B cell (primary cell): Measurements from ENCODE around the gene TMEM94. TPM values are rescaled to one million over a fixed set of nuclear protein-coding genes. Genes with fewer than 3 reads are reported as not detected.
"Not testable (repeated sequence)": the region's sequence is repeated elsewhere in the genome, so short reads cannot be mapped to it uniquely, and the experiment has no call there.

Experiments
- ATAC-seq: fragments of 200-7000 bp; cut with Tn5 transposase; one replicate; pipeline ENCODE4 v1.10.0; 2021; ENCODE audit warnings: low read depth, mild to moderate bottlenecking, moderate number of reproducible peaks, moderate library complexity
- CTCF ChIA-PET: fragments of 350-600 bp; sonication (Branson Sonifier 250); formaldehyde crosslinking; loops from one replicate; lab custom pipeline; 2021; ENCODE audit warnings: antibody characterized with exemption, inconsistent platforms; lab: Charles Lee
- POLR2A ChIA-PET: fragments of 350-600 bp; sonication (Branson Sonifier 250); formaldehyde crosslinking; loops from one replicate; lab custom pipeline; 2021; ENCODE audit warnings: antibody characterized with exemption; lab: Charles Lee
- DNase-seq: peaks from one replicate; pipeline ENCODE4 v3.0.0; 2013
- H2AFZ ChIP-seq: 2 replicates; pipeline ENCODE4 v1.6.1; 2012; ENCODE audit warnings: mild to moderate bottlenecking, low read depth, low read length; ENCODE audit not compliant: insufficient read depth, poor library complexity, severe bottlenecking
- H3K27ac ChIP-seq, 2 donors: 1 replicate in 1 of 2; 2 replicates in 1 of 2; pipeline ENCODE4 v1.5.1; 2012 to 2013; ENCODE audit warnings: low read length in 2 of 2, mild to moderate bottlenecking in 2 of 2, moderate library complexity in 1 of 2
- H3K27me3 ChIP-seq, 4 experiments: fragments of 200-600 bp in 1 of 4; sonication (generic) in 1 of 4; replicated peaks in 1 of 4; 1 replicate in 2 of 4; 2 replicates in 2 of 4; pipeline versions ENCODE4 v1.6.1 to v1.7.0; 2013 to 2016; ENCODE audit warnings: low read length in 3 of 4, mild to moderate bottlenecking in 2 of 4, mixed read lengths in 1 of 4, moderate library complexity in 1 of 4; ENCODE audit not compliant: insufficient read depth in 4 of 4, control insufficient read depth in 3 of 4; ENCODE audit errors: control extremely low read depth in 1 of 4
- H3K36me3 ChIP-seq, 2 experiments: replicated peaks in 1 of 2; 1 replicate in 1 of 2; 2 replicates in 1 of 2; pipeline versions ENCODE4 v1.6.1 to v1.7.1; 2013; ENCODE audit warnings: low read length in 1 of 2; ENCODE audit not compliant: insufficient read depth in 2 of 2, control insufficient read depth in 1 of 2; ENCODE audit errors: control extremely low read depth in 1 of 2, extremely low read depth in 1 of 2
- H3K4me1 ChIP-seq, 2 donors: fragments of 200-600 bp in 1 of 2; sonication (generic) in 1 of 2; 1 replicate in 1 of 2; 2 replicates in 1 of 2; pipeline versions ENCODE4 v1.5.1 to v1.6.1; 2013 to 2017; ENCODE audit warnings: low read length in 2 of 2; ENCODE audit not compliant: control insufficient read depth in 2 of 2, insufficient read depth in 2 of 2
- H3K4me2 ChIP-seq: replicated peaks from 2 replicates; pipeline ENCODE3; 2012; ENCODE audit warnings: mild to moderate bottlenecking, low read depth, low read length; ENCODE audit not compliant: poor library complexity, severe bottlenecking
- H3K4me3 ChIP-seq, 5 experiments: fragments of 200-600 bp in 1 of 5; sonication (generic) in 1 of 5; 1 replicate in 3 of 5; 2 replicates in 2 of 5; pipeline versions ENCODE4 v1.5.1 to v1.7.0; 2011 to 2016; ENCODE audit warnings: low read length in 4 of 5, mild to moderate bottlenecking in 4 of 5, low read depth in 2 of 5, control low read depth in 1 of 5, moderate library complexity in 1 of 5; ENCODE audit not compliant: insufficient read depth in 1 of 5; ENCODE audit errors: control extremely low read depth in 1 of 5, extremely low read depth in 1 of 5
- H3K79me2 ChIP-seq: fragments of 200-600 bp; sonication (generic); one replicate; pipeline ENCODE4 v1.6.0; 2016; ENCODE audit warnings: low read length; ENCODE audit not compliant: control insufficient read depth, insufficient read depth
- H3K9ac ChIP-seq: fragments of 200-600 bp; sonication (generic); 2 replicates; pipeline ENCODE4 v1.6.1; 2017; ENCODE audit warnings: mild to moderate bottlenecking, low read length, moderate library complexity
- H3K9me3 ChIP-seq, 3 donors: one replicate each; pipeline versions ENCODE4 v1.6.1 to v1.7.1; 2013; ENCODE audit warnings: low read length in 2 of 3; ENCODE audit not compliant: control insufficient read depth in 2 of 3, insufficient read depth in 1 of 3; ENCODE audit errors: control extremely low read depth in 1 of 3
- H4K20me1 ChIP-seq: 2 replicates; pipeline ENCODE4 v1.6.0; 2012; ENCODE audit warnings: mild to moderate bottlenecking, low read length; ENCODE audit not compliant: insufficient read depth, control insufficient read depth, poor library complexity, severe bottlenecking
- H3K27ac Mint-ChIP-seq: one replicate; pipeline ENCODE4 v1.8.0; 2021; ENCODE audit warnings: mixed read lengths
- H3K27me3 Mint-ChIP-seq: one replicate; pipeline ENCODE4 v1.8.0; 2021; ENCODE audit warnings: mixed read lengths
- H3K4me1 Mint-ChIP-seq: one replicate; pipeline ENCODE4 v1.8.0; 2021; ENCODE audit warnings: mixed read lengths
- H3K4me3 Mint-ChIP-seq: one replicate; pipeline ENCODE4 v1.8.0; 2021; ENCODE audit warnings: mixed read lengths
- H3K9me3 Mint-ChIP-seq: one replicate; pipeline ENCODE4 v1.8.0; 2022; ENCODE audit warnings: mixed read lengths; ENCODE audit not compliant: insufficient read depth
- CTCF ChIP-seq: fragments of 200-600 bp; IDR thresholded peaks from one replicate; pipeline ENCODE4 v1.8.0; 2022; ENCODE audit warnings: antibody characterized with exemption, mild to moderate bottlenecking
- EZH2 ChIP-seq: IDR thresholded peaks from 2 replicates; pipeline ENCODE4 v1.6.1; 2012; ENCODE audit warnings: borderline replicate concordance, low read depth, mild to moderate bottlenecking, moderate library complexity, low read length; ENCODE audit not compliant: insufficient read depth, poor library complexity, severe bottlenecking
- WGBS: methylation state at CpG from one replicate; pipeline ENCODE4 v1.1.5; 2013; ENCODE audit warnings: missing lambda C conversion rate; ENCODE audit not compliant: insufficient coverage; 5-methylcytosine and 5-hydroxymethylcytosine counted together
- intact Hi-C: fragments of 100-400 bp; cut with micrococcal nuclease; formaldehyde crosslinking; loops from one replicate; pipeline ENCODE4 v1.10.0; 2022
- polyA plus RNA-seq: library from polyadenylated mRNA; depleted of rRNA; stranded (reverse); fragments of >200 nt; gene quantifications from 2 replicates; pipeline ENCODE4 v1.2.3, GENCODE V29; 2012
- total RNA-seq, 2 donors: library from RNA; stranded (reverse); fragments of 120-200 nt in 1 of 2; gene quantifications; 1 replicate in 1 of 2; 2 replicates in 1 of 2; pipeline versions ENCODE4 v1.2.3 to v1.2.4, GENCODE V29; 2013 to 2022

Gene TMEM94
- total and polyA plus RNA-seq, 2 donors (not counting 1 experiment from before 2014, with no cell fraction given) = 139 to 158 TPM

GRCh38 chr17:75442168-75443103 is 14.0 kb upstream of the TMEM94 start:
- Mint-ChIP-seq H3K27me3 (no peaks in the 10 kb centered on the region), H3K4me3 (no peak overlapping the region), H3K27ac (no peak overlapping the region), H3K4me1 (no peaks in the 10 kb centered on the region), H3K9me3 (no peaks in the 10 kb centered on the region)
- no peaks in the 10 kb centered on the region for H3K79me2 ChIP-seq
- H3K4me3 ChIP-seq = no peak overlapping the region
- ATAC-seq = no peak
- CTCF ChIA-PET = interaction anchor here (1.3 kb wide), 1 partner anchor 311 kb away, joined by 4 read pairs; no protein-coding TSS in a partner anchor
- no peak overlapping the region for H3K27ac ChIP-seq
- DNase-seq = no peak
- POLR2A ChIA-PET = no interaction called here
- no peak for TF ChIP-seq EZH2
- TF ChIP-seq CTCF = no peak
- H3K4me2 ChIP-seq = no peak overlapping the region
- H2AFZ ChIP-seq = no peak overlapping the region
- no peak overlapping the region for H3K9ac ChIP-seq
- intact Hi-C loops = no loop called here
- H3K9me3 ChIP-seq = no peaks in the 10 kb centered on the region
- H3K4me1 ChIP-seq = no peaks in the 10 kb centered on the region
- no peaks in the 10 kb centered on the region for H4K20me1 ChIP-seq
- no peaks in the 10 kb centered on the region for H3K27me3 ChIP-seq
- no peaks in the 10 kb centered on the region for H3K36me3 ChIP-seq
- WGBS = 100% methylated on average over 1 of the region's 4 CpGs

GRCh38 chr17:75445296-75445695 is 11.1 kb upstream of the TMEM94 start:
- intact Hi-C loops = no loop called here
- ATAC-seq = no peak
- Histone ChIP-seq H3K9me3 (no peaks in the 10 kb centered on the region), H3K9ac (no peak overlapping the region), H3K36me3 (no peaks in the 10 kb centered on the region), H3K4me2 (no peak overlapping the region), H3K79me2 (no peaks in the 10 kb centered on the region), H3K4me1 (no peaks in the 10 kb centered on the region), H2AFZ (no peak overlapping the region), H3K4me3 (no peak overlapping the region), H4K20me1 (no peaks in the 10 kb centered on the region), H3K27ac (no peak overlapping the region), H3K27me3 (no peaks in the 10 kb centered on the region)
- Mint-ChIP-seq H3K27me3 (no peaks in the 10 kb centered on the region), H3K4me3 (no peak overlapping the region), H3K4me1 (no peaks in the 10 kb centered on the region), H3K27ac (no peak overlapping the region), H3K9me3 (no peaks in the 10 kb centered on the region)
- DNase-seq = no peak
- CTCF ChIA-PET = interaction anchor here (1.2 kb wide), 1 partner anchor 12 kb away, joined by 3 read pairs; the partner anchor contains the start of gene TMEM94
- POLR2A ChIA-PET = no interaction called here
- TF ChIP-seq CTCF = no peak
- TF ChIP-seq EZH2 = no peak
- no CpG with 5 or more reads among the region's 3 CpGs for WGBS

GRCh38 chr17:75445896-75446295 is 10.5 kb upstream of the TMEM94 start:
- H3K4me3 ChIP-seq, H3K4me2 ChIP-seq, H2AFZ ChIP-seq, H3K27ac Mint-ChIP-seq, H3K27ac ChIP-seq, H3K4me3 Mint-ChIP-seq, H3K4me1 ChIP-seq, H3K9me3 Mint-ChIP-seq, H3K27me3 Mint-ChIP-seq, H3K79me2 ChIP-seq, H3K36me3 ChIP-seq, H4K20me1 ChIP-seq, H3K4me1 Mint-ChIP-seq, ATAC-seq, H3K27me3 ChIP-seq, H3K9ac ChIP-seq, POLR2A ChIA-PET, DNase-seq, H3K9me3 ChIP-seq, intact Hi-C loops: not testable (repeated sequence)
- CTCF ChIA-PET = interaction anchor here (1.2 kb wide), 1 partner anchor 11 kb away, joined by 3 read pairs; the partner anchor contains the start of gene TMEM94
- WGBS = 100% methylated on average over 2 of the region's 6 CpGs
